ENCODE results near the gene SPAST. TPM values are rescaled to one million over a fixed set of nuclear protein-coding genes. Genes with fewer than 3 reads are reported as not detected.
"Not testable (repeated sequence)": the region's sequence is repeated elsewhere in the genome, so short reads cannot be mapped to it uniquely, and the experiment has no call there.

SPAST gene
- total and polyA plus RNA-seq, 2 donors, result 6.8 to 50.2 TPM

DNA sequence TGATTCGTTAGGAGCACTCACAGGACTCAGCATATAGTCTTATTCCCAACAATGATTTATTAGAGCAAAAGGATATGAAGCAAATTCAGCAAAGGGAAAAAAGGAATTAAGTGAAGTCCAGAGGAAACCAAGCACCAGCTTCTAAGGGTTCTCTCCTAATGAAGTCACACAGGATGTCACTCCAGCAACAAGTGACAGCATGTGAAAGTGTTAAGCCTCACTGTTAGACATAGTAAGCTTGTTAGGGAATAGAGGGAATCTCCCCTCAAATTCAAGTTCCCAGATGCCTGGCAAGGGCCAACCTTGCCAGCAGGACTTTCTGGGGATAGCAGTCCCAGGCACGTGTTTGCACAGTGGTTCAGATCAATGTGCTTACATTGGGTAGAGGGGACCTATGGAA lies 97.9 kb downstream of the SPAST start:
- WGBS, result 54% methylated on average over 2 of the region's 2 CpGs
- no peaks in the 10 kb centered on the region for H3K4me1 ChIP-seq (ENCODE audit: insufficient read depth)
- H3K4me3 ChIP-seq (ENCODE audit: low read depth, low read length), result no peak overlapping the region
- no peak overlapping the region for H3K27ac ChIP-seq (ENCODE audit: low read depth)
- no peak for DNase-seq (ENCODE audit: extremely low spot score)
- H3K36me3 ChIP-seq (ENCODE audit: insufficient read depth), result no peaks in the 10 kb centered on the region

DNA sequence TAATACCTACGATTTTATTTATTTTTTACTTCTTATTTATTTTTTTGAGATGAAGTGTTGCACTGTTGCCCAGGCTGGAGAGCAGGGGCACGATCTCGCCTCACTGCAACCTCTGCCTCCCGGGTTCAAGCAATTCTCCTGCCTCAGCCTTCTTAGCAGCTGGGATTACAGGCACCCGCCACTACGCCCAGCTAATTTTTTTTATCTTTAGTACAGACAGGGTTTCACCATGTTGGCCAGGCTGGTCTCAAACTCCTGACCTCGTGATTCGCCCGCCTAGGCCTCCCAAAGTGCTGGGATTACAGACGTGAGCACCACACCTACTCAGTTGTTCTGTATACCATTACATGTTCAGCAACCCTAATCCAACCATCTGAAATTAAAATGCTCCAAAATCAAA lies 100.9 kb downstream of the SPAST start:
- DNase-seq (ENCODE audit: extremely low spot score); H3K4me3 ChIP-seq (ENCODE audit: low read depth, low read length); H3K4me1 ChIP-seq (ENCODE audit: insufficient read depth); H3K36me3 ChIP-seq (ENCODE audit: insufficient read depth); H3K27ac ChIP-seq (ENCODE audit: low read depth): not testable (repeated sequence)
- WGBS, result 90% methylated on average over 10 of the region's 10 CpGs

DNA sequence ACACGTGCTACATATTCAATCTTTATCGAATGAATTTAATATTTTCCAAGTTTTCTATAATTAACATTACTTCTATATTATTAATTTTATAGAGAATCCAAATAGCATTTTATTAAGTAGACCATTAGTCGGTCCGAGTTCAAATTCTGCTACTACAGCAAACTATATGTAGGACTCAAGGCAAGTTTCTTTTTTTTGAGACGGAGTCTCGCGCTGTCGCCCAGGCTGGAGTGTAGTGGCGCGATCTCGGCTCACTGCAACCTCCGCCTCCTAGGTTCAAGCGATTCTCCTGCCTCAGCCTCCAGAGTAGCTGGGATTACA lies 101.6 kb downstream of the SPAST start:
- 4% methylated on average over 13 of the region's 13 CpGs for WGBS
- Histone ChIP-seq H3K27ac (ENCODE audit: low read depth) (peak overlapping the region; percentile 53), H3K4me3 (ENCODE audit: low read depth, low read length) (peak overlapping the region; percentile 79)
- H3K4me1 ChIP-seq (ENCODE audit: insufficient read depth); H3K36me3 ChIP-seq (ENCODE audit: insufficient read depth); DNase-seq (ENCODE audit: extremely low spot score): not testable (repeated sequence)

GRCh38 chr2:32166115-32166574 lies 102.8 kb downstream of the SPAST start:
- Histone ChIP-seq H3K4me1 (ENCODE audit: insufficient read depth) (no peaks in the 10 kb centered on the region), H3K4me3 (ENCODE audit: low read depth, low read length) (peak overlapping the region; percentile 79), H3K36me3 (ENCODE audit: insufficient read depth) (no peaks in the 10 kb centered on the region), H3K27ac (ENCODE audit: low read depth) (peak overlapping the region; percentile 42)
- WGBS, result 3% methylated on average over 11 of the region's 11 CpGs
- no peak for DNase-seq (ENCODE audit: extremely low spot score)

DNA sequence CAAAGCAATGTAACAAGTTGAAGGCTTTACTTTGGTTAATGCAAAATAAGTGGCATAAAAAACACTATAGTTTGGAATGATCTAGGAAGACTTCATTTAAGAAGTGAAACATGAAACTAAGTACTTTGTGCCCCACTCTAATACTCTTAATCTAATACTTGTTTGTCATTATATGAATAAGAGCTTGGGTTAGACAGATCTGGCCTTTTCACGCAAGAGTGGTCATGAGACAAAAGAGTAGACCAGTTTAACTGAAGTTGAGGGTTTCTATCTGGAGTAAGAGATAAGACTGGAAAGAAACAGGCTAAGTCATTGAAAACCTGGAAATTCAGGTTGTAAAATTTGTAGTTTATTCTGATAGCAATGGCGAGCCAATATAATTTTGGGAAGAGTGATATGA lies 105.2 kb downstream of the SPAST start:
- no peak overlapping the region for H3K27ac ChIP-seq (ENCODE audit: low read depth)
- H3K36me3 ChIP-seq (ENCODE audit: insufficient read depth), result no peaks in the 10 kb centered on the region
- WGBS, result 76% methylated on average over 2 of the region's 2 CpGs
- H3K4me3 ChIP-seq (ENCODE audit: low read depth, low read length), result no peak overlapping the region
- no peak for DNase-seq (ENCODE audit: extremely low spot score)
- H3K4me1 ChIP-seq (ENCODE audit: insufficient read depth), result no peaks in the 10 kb centered on the region

DNA sequence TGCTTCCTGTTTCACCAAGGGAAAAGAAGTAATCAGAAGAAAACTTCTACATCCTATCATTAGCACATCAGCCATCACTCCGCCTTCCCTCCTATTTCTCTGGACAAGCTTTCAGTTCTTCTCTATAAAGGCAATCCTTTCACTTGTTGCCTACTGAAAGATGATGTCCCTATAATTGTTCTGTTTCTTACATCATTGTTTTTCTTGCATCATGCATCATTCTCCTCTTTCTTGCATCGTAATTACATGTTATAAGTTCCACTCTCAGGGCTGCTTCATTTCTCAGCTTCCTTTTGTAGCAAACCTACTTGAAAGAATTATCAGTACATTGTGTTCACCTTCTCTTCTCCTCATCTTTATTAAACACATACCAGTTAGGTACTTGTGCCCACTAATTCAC lies 109.5 kb downstream of the SPAST start:
- no peak overlapping the region for H3K27ac ChIP-seq (ENCODE audit: low read depth)
- DNase-seq (ENCODE audit: extremely low spot score), result no peak
- 97% methylated on average over 2 of the region's 2 CpGs for WGBS

GRCh38 chr2:32182667-32183066 lies 119.3 kb downstream of the SPAST start:
- peaks cover 2% of the 10 kb centered on the region for H3K36me3 ChIP-seq (ENCODE audit: insufficient read depth)
- WGBS, result 95% methylated on average over 6 of the region's 6 CpGs

More for the DNA sequence above, 109.5 kb downstream of the SPAST start:
- Histone ChIP-seq H3K4me3 (ENCODE audit: low read depth, low read length) (no peak overlapping the region), H3K4me1 (ENCODE audit: insufficient read depth) (no peaks in the 10 kb centered on the region), H3K36me3 (ENCODE audit: insufficient read depth) (no peaks in the 10 kb centered on the region)

DNA sequence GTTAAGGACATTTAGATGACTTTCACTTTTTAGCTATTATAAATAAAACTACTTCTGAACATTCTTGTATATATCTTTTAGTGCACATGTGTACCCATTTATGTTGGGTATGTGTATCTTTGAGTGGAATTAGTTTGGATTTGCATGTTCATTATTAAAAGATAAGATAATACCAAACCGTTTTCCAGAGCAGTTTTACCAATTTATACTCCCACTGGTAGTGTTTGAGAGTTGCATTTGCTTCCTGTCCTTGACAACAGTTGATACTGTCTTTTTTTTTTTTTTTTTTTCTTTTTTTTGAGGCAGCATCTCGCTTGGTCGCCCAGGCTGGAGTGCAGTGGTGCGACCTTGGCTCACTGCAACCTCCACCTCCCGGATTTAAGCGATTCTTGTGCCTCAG lies 125.7 kb downstream of the SPAST start:
- Histone ChIP-seq H3K4me3 (ENCODE audit: low read depth, low read length) (no peak overlapping the region), H3K36me3 (ENCODE audit: insufficient read depth) (peaks cover 8% of the 10 kb centered on the region), H3K27ac (ENCODE audit: low read depth) (no peak overlapping the region), H3K4me1 (ENCODE audit: insufficient read depth) (no peaks in the 10 kb centered on the region)
- DNase-seq (ENCODE audit: extremely low spot score), result no peak
- WGBS, result 86% methylated on average over 6 of the region's 6 CpGs

More at GRCh38 chr2:32182667-32183066, 119.3 kb downstream of the SPAST start:
- no peak for DNase-seq (ENCODE audit: extremely low spot score)
- Histone ChIP-seq H3K27ac (ENCODE audit: low read depth) (no peak overlapping the region), H3K4me1 (ENCODE audit: insufficient read depth) (no peaks in the 10 kb centered on the region), H3K4me3 (ENCODE audit: low read depth, low read length) (no peak overlapping the region)

GRCh38 chr2:32192418-32192817 lies 129.1 kb downstream of the SPAST start:
- Histone ChIP-seq H3K27ac (ENCODE audit: low read depth) (no peak overlapping the region), H3K36me3 (ENCODE audit: insufficient read depth) (peaks cover 8% of the 10 kb centered on the region), H3K4me3 (ENCODE audit: low read depth, low read length) (no peak overlapping the region), H3K4me1 (ENCODE audit: insufficient read depth) (no peaks in the 10 kb centered on the region)
- no peak for DNase-seq (ENCODE audit: extremely low spot score)
- whole genome bisulfite sequencing, result 88% methylated on average over 1 of the region's 1 CpG

DNA sequence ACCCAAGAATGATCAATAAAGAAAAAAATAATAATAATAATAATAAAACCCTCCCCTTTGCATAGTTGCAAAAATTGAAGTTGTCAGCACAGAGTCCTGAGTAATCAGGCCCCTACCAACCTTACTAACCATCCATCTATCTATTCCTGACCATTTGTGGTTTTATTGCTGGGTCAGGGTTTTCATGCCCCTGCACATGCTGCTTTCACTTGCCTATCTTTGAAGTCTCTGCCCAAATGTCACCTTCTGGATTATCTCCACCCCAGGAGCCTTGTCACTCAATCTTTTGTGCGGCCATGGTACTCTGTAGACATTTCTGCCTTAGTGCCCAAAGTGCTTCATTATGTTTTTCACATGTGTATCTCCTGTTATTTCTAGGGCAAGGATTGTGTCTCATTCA lies 137.5 kb downstream of the SPAST start:
- H3K27ac ChIP-seq (ENCODE audit: low read depth), result no peak overlapping the region
- DNase-seq (ENCODE audit: extremely low spot score), result no peak
- 100% methylated on average over 1 of the region's 1 CpG for WGBS
- no peaks in the 10 kb centered on the region for H3K4me1 ChIP-seq (ENCODE audit: insufficient read depth)
- H3K36me3 ChIP-seq (ENCODE audit: insufficient read depth), result peaks cover 9% of the 10 kb centered on the region
- no peak overlapping the region for H3K4me3 ChIP-seq (ENCODE audit: low read depth, low read length)

DNA sequence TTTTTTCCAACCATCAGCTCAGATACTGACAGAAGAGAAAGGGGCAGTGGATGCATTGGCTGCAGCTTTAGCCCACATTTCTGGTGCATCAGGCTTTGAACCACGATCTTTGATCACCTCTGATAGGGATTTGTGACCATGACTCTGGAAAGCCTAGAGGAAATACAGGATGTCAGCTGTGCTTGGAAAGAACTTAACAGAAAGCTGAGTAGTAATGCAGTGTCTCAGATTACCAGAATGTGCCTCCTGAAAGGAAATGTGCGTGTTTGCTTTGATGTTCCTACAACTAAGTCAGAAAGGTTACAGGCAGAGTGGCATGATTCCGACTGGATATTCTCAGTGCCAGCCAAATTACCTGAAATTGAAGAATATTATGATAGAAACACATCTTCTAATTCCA lies 140.1 kb downstream of the SPAST start:
- H3K36me3 ChIP-seq (ENCODE audit: insufficient read depth); H3K4me1 ChIP-seq (ENCODE audit: insufficient read depth): not testable (repeated sequence)
- 83% methylated on average over 3 of the region's 3 CpGs for WGBS

More for the DNA sequence above, 140.1 kb downstream of the SPAST start:
- not testable (repeated sequence) for H3K4me3 ChIP-seq (ENCODE audit: low read depth, low read length); DNase-seq (ENCODE audit: extremely low spot score); H3K27ac ChIP-seq (ENCODE audit: low read depth)

Other genes with a start within 250 kb of the SPAST start
- 56.0 TPM for gene MEMO1, start 52.5 kb upstream of the SPAST start, total RNA-seq
- gene MEMO1, start 52.5 kb upstream of the SPAST start, polyA plus RNA-seq, result 34.7 TPM
- gene DPY30, start 23.8 kb upstream of the SPAST start, total RNA-seq, result 59.8 TPM
- gene DPY30, start 23.8 kb upstream of the SPAST start, polyA plus RNA-seq, result 77.1 TPM
- 49.0 TPM for gene SLC30A6, start 102.3 kb downstream of the SPAST start, total RNA-seq
- gene SLC30A6, start 102.3 kb downstream of the SPAST start, polyA plus RNA-seq, result 10.0 TPM
- 1.7 TPM for gene NLRC4, start 201.3 kb downstream of the SPAST start, total RNA-seq
- gene NLRC4, start 201.3 kb downstream of the SPAST start, polyA plus RNA-seq, result 0.67 TPM
- 46.2 TPM for gene YIPF4, start 214.3 kb downstream of the SPAST start, total RNA-seq
- gene YIPF4, start 214.3 kb downstream of the SPAST start, polyA plus RNA-seq, result 17.2 TPM